ENCODE data around the gene KIAA1217. TPM values are rescaled to one million over a fixed set of nuclear protein-coding genes. Genes with fewer than 3 reads are reported as not detected.

Gene KIAA1217
- total and polyA plus RNA-seq, 2 of the 8 experiments (the other 6 are each of a cell fraction or from before 2014, with no cell fraction given): 4.5 to 15.6 TPM

DNA sequence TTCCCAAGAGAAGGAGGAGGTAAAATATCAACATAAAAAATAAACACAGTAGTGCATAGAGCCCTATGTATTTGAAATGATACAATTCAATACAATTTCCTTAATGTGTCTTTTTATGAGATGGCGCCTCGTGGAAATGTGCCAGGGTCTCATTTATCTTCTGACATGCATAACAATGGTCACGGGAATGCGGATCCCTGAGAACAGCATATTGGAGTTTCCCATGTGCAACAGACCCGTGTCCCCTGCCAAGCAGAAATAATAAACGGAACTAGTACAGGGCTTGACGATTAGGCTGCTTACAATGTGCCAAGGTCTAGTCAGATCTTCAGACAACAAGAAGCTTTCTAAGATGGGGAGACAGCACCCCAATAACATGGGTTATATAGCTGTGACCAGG, 296.8 kb downstream of the KIAA1217 start:
- Histone ChIP-seq H3K4ac (replicated peaks; ENCODE audit: insufficient read length, low read depth, low read length) (no peak overlapping the region), H3K27me3 (replicated peaks in 1 of 4; ENCODE audit: control insufficient read depth in 3 of 4, extremely low read depth in 1 of 4, insufficient read depth in 3 of 4, low read length in 3 of 4) (no peaks in the 10 kb centered on the region), H3K79me1 (ENCODE audit: low read depth, low read length) (no peaks in the 10 kb centered on the region), H2AK5ac (ENCODE audit: low read depth, low read length) (no peak overlapping the region), H3K9me3 (ENCODE audit: insufficient read depth in 2 of 2, low read depth in 1 of 2, low read length in 1 of 2) (no peaks in the 10 kb centered on the region), H4K5ac (ENCODE audit: insufficient read length, low read depth, low read length) (no peak overlapping the region), H4K20me1 (replicated peaks in 1 of 2; ENCODE audit: control insufficient read depth in 1 of 2, insufficient read depth in 2 of 2, low read length in 2 of 2) (no peaks in the 10 kb centered on the region), H2BK120ac (replicated peaks; ENCODE audit: low read depth, low read length) (no peak overlapping the region), H3K4me2 (ENCODE audit: insufficient read depth in 1 of 2, low read depth in 2 of 2, low read length in 2 of 2) (no peak overlapping the region), H3K4me3 (ENCODE audit: extremely low read depth in 1 of 4, insufficient read depth in 2 of 4, low read depth in 3 of 4, low read length in 4 of 4) (no peak overlapping the region), H3K56ac (replicated peaks; ENCODE audit: insufficient read length, low read depth, low read length) (no peak overlapping the region), H2AFZ (ENCODE audit: low read length) (no peak overlapping the region), H3K79me2 (ENCODE audit: control insufficient read depth in 1 of 2, insufficient read depth in 2 of 2, low read length in 2 of 2) (no peaks in the 10 kb centered on the region), H3K18ac (ENCODE audit: extremely low read depth, low read length) (no peak overlapping the region), H3K14ac (ENCODE audit: insufficient read length) (no peak overlapping the region), H3K4me1 (replicated peaks in 1 of 4; ENCODE audit: control insufficient read depth in 3 of 4, insufficient read depth in 4 of 4, low read length in 3 of 4) (peaks cover 0 to 7% (median 0%) of the 10 kb centered on the region in 4 experiments; a peak in 1 of 7 replicates), H2BK20ac (ENCODE audit: low read length) (no peak overlapping the region), H4K91ac (replicated peaks; ENCODE audit: insufficient read length, low read length) (no peak overlapping the region), H3K23ac (ENCODE audit: insufficient read length) (no peak overlapping the region), H3K27ac (ENCODE audit: low read depth, low read length) (no peak overlapping the region), H2BK5ac (ENCODE audit: low read depth, low read length) (no peak overlapping the region), H2BK12ac (ENCODE audit: low read depth, low read length) (no peak overlapping the region), H3K36me3 (ENCODE audit: control insufficient read depth in 2 of 4, insufficient read depth in 4 of 4, low read length in 3 of 4) (no peaks in the 10 kb centered on the region), H3K9ac (replicated peaks in 1 of 4; ENCODE audit: extremely low read depth in 1 of 4, low read depth in 3 of 4, low read length in 3 of 4) (no peak overlapping the region), H2BK15ac (ENCODE audit: low read length) (no peak overlapping the region), H3K23me2 (ENCODE audit: low read depth, low read length) (no peaks in the 10 kb centered on the region), H4K8ac (ENCODE audit: extremely low read depth, insufficient read depth, low read length) (no peak overlapping the region)
- CTCF ChIA-PET (ENCODE audit: partially characterized antibody): interaction anchor here (1.8 to 10.7 kb wide), 5 partner anchors 11 to 512 kb away, joined by 6 to 116 read pairs (median 10); no protein-coding TSS in a partner anchor
- FAIRE-seq: no peak
- 91% methylated on average over 7 of the region's 7 CpGs; no CpG with 5 or more reads in 1 of the 2 experiments for WGBS, 2 experiments (ENCODE audit: extremely low coverage in 1 of 2, insufficient coverage in 1 of 2, insufficient read length in 1 of 2, insufficient replicate concordance in 2 of 2, low coverage in 1 of 2, low lambda C conversion rate in 2 of 2, missing lambda C conversion rate in 1 of 2)
- POLR2A ChIA-PET (ENCODE audit: partially characterized antibody): no interaction called here
- no peak for DNase-seq (ENCODE audit: low read depth in 1 of 2, low spot score in 2 of 2)
- TF ChIP-seq FOSL1 (IDR thresholded peaks at IDR 0.05; ENCODE audit: insufficient read depth, low read depth, low read length) (no peak), SUZ12 (IDR thresholded peaks at IDR 0.05; ENCODE audit: low read length) (no peak), GABPA (IDR thresholded peaks at IDR 0.05; ENCODE audit: borderline replicate concordance, insufficient read depth, low read length) (no peak), BACH1 (IDR thresholded peaks at IDR 0.05; ENCODE audit: low read length) (no peak), JUND (IDR thresholded peaks at IDR 0.05; ENCODE audit: low read length) (no peak), JUN (IDR thresholded peaks at IDR 0.05; ENCODE audit: low read depth, low read length) (no peak), MAFK (IDR thresholded peaks at IDR 0.05; ENCODE audit: low read depth, low read length) (no peak), RBBP5 (IDR thresholded peaks at IDR 0.05; ENCODE audit: borderline replicate concordance, low read depth, low read length) (no peak), GTF2F1 (IDR thresholded peaks at IDR 0.05; ENCODE audit: borderline replicate concordance, low read depth, low read length) (no peak), POLR2A (IDR thresholded peaks at IDR 0.05; ENCODE audit: control extremely low read depth in 1 of 2, low read depth in 2 of 2, low read length in 2 of 2) (no peak)
- TF ChIP-seq, protein P1, sequence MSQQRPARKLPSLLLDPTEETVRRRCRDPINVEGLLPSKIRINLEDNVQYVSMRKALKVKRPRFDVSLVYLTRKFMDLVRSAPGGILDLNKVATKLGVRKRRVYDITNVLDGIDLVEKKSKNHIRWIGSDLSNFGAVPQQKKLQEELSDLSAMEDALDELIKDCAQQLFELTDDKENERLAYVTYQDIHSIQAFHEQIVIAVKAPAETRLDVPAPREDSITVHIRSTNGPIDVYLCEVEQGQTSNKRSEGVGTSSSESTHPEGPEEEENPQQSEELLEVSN (IDR thresholded peaks at IDR 0.05): no peak
- TF ChIP-seq, protein P2, sequence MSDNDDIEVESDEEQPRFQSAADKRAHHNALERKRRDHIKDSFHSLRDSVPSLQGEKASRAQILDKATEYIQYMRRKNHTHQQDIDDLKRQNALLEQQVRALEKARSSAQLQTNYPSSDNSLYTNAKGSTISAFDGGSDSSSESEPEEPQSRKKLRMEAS (IDR thresholded peaks at IDR 0.05): no peak
- TF ChIP-seq, protein P3, sequence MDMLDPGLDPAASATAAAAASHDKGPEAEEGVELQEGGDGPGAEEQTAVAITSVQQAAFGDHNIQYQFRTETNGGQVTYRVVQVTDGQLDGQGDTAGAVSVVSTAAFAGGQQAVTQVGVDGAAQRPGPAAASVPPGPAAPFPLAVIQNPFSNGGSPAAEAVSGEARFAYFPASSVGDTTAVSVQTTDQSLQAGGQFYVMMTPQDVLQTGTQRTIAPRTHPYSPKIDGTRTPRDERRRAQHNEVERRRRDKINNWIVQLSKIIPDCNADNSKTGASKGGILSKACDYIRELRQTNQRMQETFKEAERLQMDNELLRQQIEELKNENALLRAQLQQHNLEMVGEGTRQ (IDR thresholded peaks at IDR 0.05; ENCODE audit: low read length): no peak

Data from H1 (cell line).